Keratinocyte (primary cell): ENCODE results near the gene C3orf20.

Experiments
- EZH2 ChIP-seq: IDR thresholded peaks from one replicate; pipeline ENCODE4 v1.6.1; 2012; ENCODE audit warnings: inconsistent platforms, mild to moderate bottlenecking, low read length, moderate library complexity
- TF ChIP-seq, protein P1 (sequence below), 3 experiments: IDR thresholded peaks in 1 of 3; conservative IDR thresholded peaks in 1 of 3; optimal IDR thresholded peaks in 1 of 3; 2 replicates in 2 of 3; 3 replicates in 1 of 3; pipeline versions ENCODE3 to v1.5.1; 2011; ENCODE audit warnings: low read length in 3 of 3, mild to moderate bottlenecking in 3 of 3, moderate library complexity in 2 of 3, control low read depth in 1 of 3, inconsistent platforms in 1 of 3; ENCODE audit not compliant: insufficient read depth in 2 of 3; ENCODE audit errors: extremely low read depth in 1 of 3

DNA sequence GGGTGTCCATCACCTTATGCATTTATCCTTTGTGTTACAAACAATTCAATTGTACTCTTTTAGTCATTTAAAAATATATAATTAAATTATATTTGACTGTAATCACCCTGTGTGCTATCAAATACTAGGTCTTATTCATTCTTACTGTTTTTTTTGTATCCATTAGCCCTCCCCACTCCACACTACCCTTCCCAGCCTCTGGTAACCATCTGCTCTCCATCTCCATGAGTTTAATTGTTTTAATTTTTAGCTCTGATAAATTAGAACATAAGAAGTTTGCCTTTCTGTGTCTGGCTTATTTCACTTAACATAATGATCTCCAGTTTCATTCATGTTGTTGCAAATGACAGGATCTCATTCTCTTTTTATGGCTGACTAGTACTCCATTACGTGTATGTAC lies 16.8 kb downstream of the C3orf20 start:
- TF ChIP-seq, protein P1, sequence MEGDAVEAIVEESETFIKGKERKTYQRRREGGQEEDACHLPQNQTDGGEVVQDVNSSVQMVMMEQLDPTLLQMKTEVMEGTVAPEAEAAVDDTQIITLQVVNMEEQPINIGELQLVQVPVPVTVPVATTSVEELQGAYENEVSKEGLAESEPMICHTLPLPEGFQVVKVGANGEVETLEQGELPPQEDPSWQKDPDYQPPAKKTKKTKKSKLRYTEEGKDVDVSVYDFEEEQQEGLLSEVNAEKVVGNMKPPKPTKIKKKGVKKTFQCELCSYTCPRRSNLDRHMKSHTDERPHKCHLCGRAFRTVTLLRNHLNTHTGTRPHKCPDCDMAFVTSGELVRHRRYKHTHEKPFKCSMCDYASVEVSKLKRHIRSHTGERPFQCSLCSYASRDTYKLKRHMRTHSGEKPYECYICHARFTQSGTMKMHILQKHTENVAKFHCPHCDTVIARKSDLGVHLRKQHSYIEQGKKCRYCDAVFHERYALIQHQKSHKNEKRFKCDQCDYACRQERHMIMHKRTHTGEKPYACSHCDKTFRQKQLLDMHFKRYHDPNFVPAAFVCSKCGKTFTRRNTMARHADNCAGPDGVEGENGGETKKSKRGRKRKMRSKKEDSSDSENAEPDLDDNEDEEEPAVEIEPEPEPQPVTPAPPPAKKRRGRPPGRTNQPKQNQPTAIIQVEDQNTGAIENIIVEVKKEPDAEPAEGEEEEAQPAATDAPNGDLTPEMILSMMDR (optimal IDR thresholded peaks at IDR 0.05 in 1 of 3, IDR thresholded peaks at IDR 0.05 in 1 of 3, conservative IDR thresholded peaks at IDR 0.05 in 1 of 3; ENCODE audit: extremely low read depth in 1 of 3, insufficient read depth in 2 of 3, low read length in 3 of 3): no peak
- TF ChIP-seq EZH2: no peak
